HG03460 (cell line): ENCODE measurements around the gene SLC24A3.

Experiments used
- ATAC-seq: cut with Tn5 transposase; IDR thresholded peaks from one replicate; pipeline ENCODE4 v1.9.1; 2021; ENCODE audit not compliant: unreplicated experiment

SLC24A3 gene

DNA sequence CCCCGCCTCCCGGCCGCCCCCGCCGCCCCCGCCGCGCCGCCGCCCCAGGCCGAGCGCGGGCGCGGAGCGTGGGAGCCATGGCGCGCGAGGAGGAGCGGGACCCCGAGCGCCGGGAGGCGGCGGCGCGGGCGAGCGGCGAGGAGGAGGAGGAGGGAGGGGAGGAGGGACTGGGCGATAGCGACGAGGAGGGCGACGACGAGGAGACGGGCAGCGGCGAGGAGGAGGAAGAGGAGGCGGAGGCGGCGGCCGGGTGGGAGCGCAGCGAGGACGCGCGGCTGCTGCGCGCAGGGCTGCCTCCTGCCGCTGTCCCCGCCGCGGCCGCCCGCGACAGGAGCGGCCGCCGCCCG is at the start of gene SLC24A3:
Gene SLC24A3, plus strand, starts transcription at position 174 of the 347 bp plus-strand sequence.
- ATAC-seq, result no peak

GRCh38 chr20:19170148-19170547 is 42.3 kb upstream of the SLC24A3 start:
- no peak for ATAC-seq

GRCh38 chr20:19172637-19173036 is 39.8 kb upstream of the SLC24A3 start:
- ATAC-seq, result no peak

DNA sequence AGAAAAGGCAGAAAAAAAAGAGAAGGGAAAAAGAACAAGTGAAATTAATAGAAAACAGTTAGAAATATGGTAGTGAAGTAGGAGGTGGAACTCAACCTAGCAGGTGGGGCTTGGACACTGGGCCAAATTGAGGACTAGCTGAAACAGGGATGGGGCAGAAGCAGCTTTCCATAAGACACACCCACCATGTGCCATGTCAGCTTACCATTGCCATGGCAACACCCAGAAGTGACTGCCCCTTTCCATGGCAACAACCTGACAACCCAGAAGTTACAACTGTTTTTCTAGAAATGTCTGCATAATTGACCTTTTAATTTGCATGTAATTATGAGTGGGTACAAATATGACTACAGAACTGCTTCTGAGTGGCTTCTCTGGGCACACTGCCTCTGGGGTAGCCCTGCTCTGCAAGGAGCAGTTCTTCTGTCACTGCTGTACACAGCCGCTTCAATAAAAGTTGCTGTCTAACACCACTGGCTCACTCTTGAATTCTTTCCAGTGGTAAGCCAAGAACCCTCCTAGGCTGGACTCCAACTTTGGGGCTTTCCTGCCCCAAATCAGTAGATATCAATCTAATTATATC is 35.9 kb upstream of the SLC24A3 start:
- ATAC-seq, result no peak

DNA sequence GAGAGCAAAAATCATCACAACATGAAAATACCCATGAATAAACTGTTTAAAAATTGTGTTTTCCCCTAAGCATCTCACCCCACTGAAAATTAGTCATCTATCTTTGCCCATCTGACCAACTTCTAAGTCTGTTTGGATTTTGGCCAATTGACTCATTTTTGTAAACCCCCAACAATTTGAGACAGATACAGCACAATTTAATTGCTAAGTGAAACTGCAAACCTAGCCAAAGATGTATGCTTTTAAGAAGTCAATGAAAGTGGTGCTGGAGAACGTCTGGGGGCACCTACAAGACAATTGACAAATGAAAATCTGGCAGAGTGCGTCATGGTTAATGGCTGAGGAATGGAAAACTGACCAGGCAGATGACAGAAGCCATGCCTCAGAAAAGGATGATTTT is 30.9 kb upstream of the SLC24A3 start:
- no peak for ATAC-seq

GRCh38 chr20:19185083-19185482 is 27.4 kb upstream of the SLC24A3 start:
- ATAC-seq, result no peak

GRCh38 chr20:19193349-19193748 is 19.1 kb upstream of the SLC24A3 start:
- no peak for ATAC-seq

DNA sequence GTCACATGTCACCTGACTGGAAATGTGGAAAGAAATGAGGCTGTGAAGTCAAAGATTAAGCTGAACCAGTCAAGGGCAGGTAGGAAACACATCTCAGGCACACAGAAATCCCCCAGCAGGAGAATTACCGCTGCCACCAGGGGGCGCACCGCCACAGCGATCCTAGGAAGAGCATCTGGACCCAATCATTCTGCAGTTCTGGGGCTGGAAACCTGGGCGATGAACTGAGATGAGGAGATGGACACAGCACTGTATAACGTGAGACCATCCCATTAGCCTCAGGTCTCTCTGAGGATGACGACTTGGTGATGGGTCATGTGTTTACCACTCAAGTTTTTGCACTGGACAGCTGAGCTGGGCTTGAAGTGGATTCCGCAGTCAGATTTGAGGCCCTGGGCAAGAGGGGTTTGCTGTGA is 6.5 kb upstream of the SLC24A3 start:
- ATAC-seq, result no peak

- ATAC-seq, result no peak
These were observed 4.9 kb upstream of the SLC24A3 start for GRCh38 chr20:19207541-19207940.

DNA sequence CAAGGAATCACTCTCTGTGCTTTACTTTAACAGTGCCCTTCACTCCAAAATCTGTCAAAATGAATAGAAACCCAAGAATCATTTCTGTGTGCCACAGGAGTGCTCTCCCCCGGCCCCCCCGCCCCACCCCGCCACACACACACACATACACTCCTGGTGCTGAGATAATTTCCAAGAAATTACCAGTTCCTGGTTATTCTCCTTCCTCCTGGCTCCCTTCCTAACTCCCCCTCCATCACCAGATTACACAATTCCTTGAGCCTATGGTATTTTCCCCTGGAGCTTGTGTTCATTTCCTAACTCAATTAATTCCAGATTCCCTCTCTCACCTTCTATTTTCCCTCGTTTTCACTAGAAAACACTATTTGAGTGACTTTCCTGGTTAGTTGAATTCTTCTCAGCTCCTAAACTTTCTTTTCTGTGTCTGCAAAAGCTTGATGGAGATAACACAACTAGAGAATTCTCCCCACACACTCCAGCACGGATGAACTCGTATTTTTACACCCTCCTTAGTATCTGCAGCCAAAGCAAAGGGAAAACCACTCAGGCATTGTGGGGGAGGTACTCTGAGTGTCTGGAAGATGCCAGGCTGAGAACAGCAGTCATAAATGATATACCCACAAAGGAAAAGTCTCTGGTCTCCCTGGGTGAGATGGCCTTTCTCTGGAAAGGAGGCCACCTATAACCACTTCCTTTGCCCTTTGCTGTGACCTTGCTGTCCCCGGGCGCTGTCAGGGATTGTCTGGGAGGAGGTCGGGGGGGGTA is 1.9 kb upstream of the SLC24A3 start:
- ATAC-seq, result no peak

- no peak for ATAC-seq
These were observed 1.2 kb upstream of the SLC24A3 start for GRCh38 chr20:19211252-19211651.

DNA sequence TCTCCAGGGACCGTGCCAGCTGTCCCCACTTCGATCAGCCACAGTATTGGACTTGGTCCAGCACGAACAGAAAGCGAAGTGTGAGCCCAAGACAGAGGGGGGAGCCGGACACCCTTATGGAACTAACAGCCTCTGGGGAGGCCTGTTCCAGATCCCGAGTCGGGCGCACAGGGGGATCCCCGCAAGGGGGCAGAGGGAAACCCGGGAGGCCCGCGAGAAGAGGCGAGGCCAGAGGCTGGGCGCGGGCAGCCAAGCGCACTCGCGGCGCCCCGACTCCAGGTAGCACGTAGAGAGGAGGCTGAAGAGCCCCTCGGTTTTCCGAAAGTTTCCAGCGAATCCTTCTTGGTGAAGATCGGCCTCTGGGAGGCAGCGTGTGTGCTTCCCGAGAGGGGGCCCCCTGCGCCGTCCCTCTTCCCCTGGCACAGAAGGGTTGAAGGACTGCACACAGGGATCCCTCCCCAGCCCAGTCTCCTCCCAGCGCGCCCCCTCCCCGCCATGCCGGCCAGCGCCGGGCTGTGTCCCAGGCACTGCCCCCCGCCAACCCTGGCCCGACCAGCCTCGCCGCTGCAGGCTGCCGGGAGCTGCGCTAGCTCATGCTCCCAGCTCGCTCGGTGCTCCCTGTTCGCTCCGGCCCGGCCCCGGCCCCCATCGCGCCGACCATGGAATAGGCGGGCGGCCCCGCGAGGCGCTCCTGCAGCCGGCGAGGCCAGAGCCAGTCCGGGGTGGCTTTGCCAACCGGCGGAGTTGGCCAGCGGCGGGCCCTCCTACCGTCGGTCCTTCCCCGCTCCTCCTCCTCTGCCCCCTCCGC is 577 bp upstream of the SLC24A3 start:
- no peak for ATAC-seq

- peak; percentile 57 for ATAC-seq
These were observed 520 bp downstream of the SLC24A3 start for GRCh38 chr20:19212821-19213502.

- no peak for ATAC-seq
These were observed 1.6 kb downstream of the SLC24A3 start for GRCh38 chr20:19213946-19214490.

DNA sequence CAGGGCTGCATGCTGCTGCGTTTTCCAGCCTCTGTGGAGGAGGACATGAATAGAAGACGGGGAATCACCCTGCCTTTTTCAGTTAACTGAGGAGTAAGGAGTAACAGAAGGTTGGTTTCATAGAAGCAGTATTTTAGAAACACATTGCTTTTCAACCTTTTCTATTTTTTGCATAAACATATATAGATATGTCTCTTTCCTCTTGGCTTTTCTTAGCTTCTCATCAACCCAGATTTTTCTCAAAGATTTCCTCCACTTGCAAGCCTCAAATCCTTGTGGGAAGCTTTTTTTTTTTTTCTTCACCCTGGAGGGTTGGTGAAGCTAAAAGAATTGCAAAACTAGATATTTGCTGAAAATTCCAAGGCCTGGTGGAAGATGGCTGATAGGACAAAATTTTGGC is 6.0 kb downstream of the SLC24A3 start:
- ATAC-seq, result no peak

DNA sequence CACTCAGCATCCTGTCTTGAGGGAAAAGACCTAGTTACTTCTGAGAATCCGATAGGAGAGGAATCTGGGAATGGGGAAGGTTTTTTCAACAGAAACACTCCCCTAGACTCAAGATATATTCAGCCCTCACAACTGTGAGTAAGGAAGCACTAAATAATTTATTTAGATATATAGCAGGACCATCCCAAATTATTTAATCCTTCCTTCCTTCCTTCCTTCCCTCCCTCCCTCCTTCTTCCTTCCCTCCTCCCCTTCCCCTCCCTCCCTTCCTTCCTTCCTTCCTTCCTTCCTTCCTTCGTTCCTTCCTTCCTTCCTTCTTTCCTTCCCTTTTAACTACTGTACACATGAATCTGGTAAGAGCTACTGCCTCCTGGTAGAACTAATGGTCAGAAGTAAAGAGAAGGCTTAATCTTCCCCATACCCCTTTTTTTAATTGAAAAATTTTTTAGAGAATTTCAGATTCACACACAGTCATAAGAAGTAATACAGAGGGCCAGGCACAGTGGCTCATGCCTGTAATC is 10.1 kb downstream of the SLC24A3 start:
- ATAC-seq, result no peak

DNA sequence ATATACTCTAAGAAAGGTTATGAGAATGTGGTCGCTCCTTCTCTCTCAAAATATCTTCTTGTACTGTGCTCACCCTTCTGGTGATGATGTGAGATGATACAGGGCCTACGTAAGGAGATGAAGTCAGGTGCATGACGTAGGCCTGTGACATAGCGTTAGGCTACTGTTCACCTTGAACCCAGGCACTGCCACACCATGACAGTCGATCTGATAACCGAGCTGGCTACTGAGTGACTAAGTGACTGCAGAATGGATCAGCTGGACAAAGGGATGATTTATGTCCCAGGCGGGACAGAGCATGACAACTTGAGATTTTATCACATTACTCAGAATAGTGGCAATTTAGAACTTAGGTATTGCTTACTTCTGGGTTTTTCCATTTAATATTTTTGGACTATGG is 11.2 kb downstream of the SLC24A3 start:
- ATAC-seq, result no peak

DNA sequence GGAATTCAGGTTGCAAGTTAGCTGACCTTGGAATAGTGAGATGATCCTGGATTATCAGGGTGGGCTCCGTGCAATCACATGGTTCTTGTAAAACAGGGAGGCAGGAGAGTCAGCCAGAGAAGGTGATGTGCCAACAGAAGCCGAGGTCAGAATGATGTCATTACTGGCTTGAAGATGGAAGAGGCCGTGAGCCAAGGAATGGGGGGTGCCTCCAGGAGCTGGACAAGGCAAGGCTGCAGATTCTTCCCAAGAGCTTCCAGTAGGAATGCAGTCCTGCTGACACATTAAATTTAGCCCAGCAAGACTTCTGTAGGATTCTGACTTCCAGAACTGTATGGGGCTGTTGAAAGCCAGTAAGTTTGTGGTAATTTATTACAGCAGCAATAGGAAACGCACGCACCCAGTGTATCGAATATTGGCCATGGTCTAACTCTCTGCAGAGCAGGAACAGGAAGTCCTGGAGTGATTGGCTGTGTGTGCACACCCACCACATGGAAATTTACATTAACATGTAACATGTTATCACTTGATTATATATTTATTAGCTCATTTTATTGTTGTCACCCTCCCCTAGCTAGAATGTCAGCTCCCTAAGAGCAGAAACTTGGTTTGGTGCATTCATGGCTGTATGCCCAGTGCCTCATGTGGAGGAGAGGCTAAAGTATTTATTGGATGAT is 19.1 kb downstream of the SLC24A3 start:
- ATAC-seq, result no peak

GRCh38 chr20:19232997-19233794 is 20.8 kb downstream of the SLC24A3 start:
- ATAC-seq, result no peak
